H1 (cell line): Measurements from ENCODE around the gene EML4. TPM values are rescaled to one million over a fixed set of nuclear protein-coding genes. Genes with fewer than 3 reads are reported as not detected.

Source experiments
- CTCF ChIA-PET: fragments of 300-600 bp; sonication (Branson Sonifier 250); formaldehyde crosslinking; loops from one replicate; lab custom pipeline; 2021; ENCODE audit not compliant: partially characterized antibody; lab: Charles Lee
- POLR2A ChIA-PET: fragments of 300-600 bp; sonication (Branson Sonifier 250); formaldehyde crosslinking; loops from one replicate; lab custom pipeline; 2021; ENCODE audit warnings: inconsistent platforms; ENCODE audit not compliant: partially characterized antibody; lab: Charles Lee
- DNase-seq, 2 experiments: peaks; one replicate each; pipeline versions ENCODE4 v3.0.0 to v3.0.0-alpha.2; 2010 to 2022; ENCODE audit warnings: low spot score in 2 of 2, low read depth in 1 of 2, mixed read lengths in 1 of 2
- FAIRE-seq: peaks from 2 replicates; lab custom pipeline; 2011; peaks lifted over from hg19 to GRCh38; lab: Jason Lieb, UNC
- H2AFZ ChIP-seq: 2 replicates; pipeline ENCODE4 v1.8.1; 2012; ENCODE audit warnings: low read length, inconsistent platforms
- H2AK5ac ChIP-seq: 2 replicates; pipeline ENCODE4 v1.6.1; 2013; ENCODE audit warnings: low read depth, low read length
- H2BK120ac ChIP-seq: replicated peaks from 2 replicates; pipeline ENCODE3; 2013; ENCODE audit warnings: low read depth, low read length, inconsistent platforms
- H2BK12ac ChIP-seq: 2 replicates; pipeline ENCODE4 v1.6.1; 2013; ENCODE audit warnings: low read depth, low read length
- H2BK15ac ChIP-seq: 2 replicates; pipeline ENCODE4 v1.6.1; 2013; ENCODE audit warnings: low read length
- H2BK20ac ChIP-seq: 2 replicates; pipeline ENCODE4 v1.6.1; 2013; ENCODE audit warnings: low read length
- H2BK5ac ChIP-seq: 2 replicates; pipeline ENCODE4 v1.6.1; 2013; ENCODE audit warnings: low read depth, low read length
- H3K14ac ChIP-seq: 2 replicates; pipeline ENCODE4 v1.6.1; 2013; ENCODE audit warnings: inconsistent platforms; ENCODE audit not compliant: insufficient read length
- H3K18ac ChIP-seq: 2 replicates; pipeline ENCODE4 v1.6.1; 2013; ENCODE audit warnings: low read length; ENCODE audit errors: extremely low read depth
- H3K23ac ChIP-seq: 2 replicates; pipeline ENCODE4 v1.6.1; 2013; ENCODE audit warnings: inconsistent platforms; ENCODE audit not compliant: insufficient read length
- H3K23me2 ChIP-seq: 2 replicates; pipeline ENCODE4 v1.6.1; 2013; ENCODE audit warnings: low read depth, low read length
- H3K27ac ChIP-seq: 2 replicates; pipeline ENCODE4 v1.6.1; 2011; ENCODE audit warnings: low read depth, low read length, inconsistent platforms
- H3K27me3 ChIP-seq, 4 experiments: replicated peaks in 1 of 4; 1 replicate in 1 of 4; 2 replicates in 3 of 4; pipeline versions ENCODE4 v1.6.1 to v1.8.1; 2011 to 2013; ENCODE audit warnings: low read length in 3 of 4, mild to moderate bottlenecking in 3 of 4, inconsistent platforms in 2 of 4, mixed read lengths in 2 of 4, moderate library complexity in 1 of 4; ENCODE audit not compliant: control insufficient read depth in 3 of 4, insufficient read depth in 3 of 4; ENCODE audit errors: extremely low read depth in 1 of 4
- H3K36me3 ChIP-seq, 4 experiments: 2 replicates each; pipeline versions ENCODE4 v1.6.1 to v1.8.1; 2011 to 2013; ENCODE audit warnings: mild to moderate bottlenecking in 4 of 4, low read length in 3 of 4, moderate library complexity in 2 of 4, control low read depth in 1 of 4, inconsistent platforms in 1 of 4; ENCODE audit not compliant: insufficient read depth in 4 of 4, control insufficient read depth in 2 of 4
- H3K4ac ChIP-seq: replicated peaks from 2 replicates; pipeline ENCODE3; 2013; ENCODE audit warnings: low read length, low read depth, mixed read lengths, inconsistent platforms; ENCODE audit not compliant: insufficient read length
- H3K4me1 ChIP-seq, 4 experiments: replicated peaks in 1 of 4; 1 replicate in 1 of 4; 2 replicates in 3 of 4; pipeline versions ENCODE4 v1.6.1 to v1.8.1; 2011 to 2013; ENCODE audit warnings: low read length in 3 of 4, inconsistent platforms in 2 of 4, mixed read lengths in 1 of 4; ENCODE audit not compliant: insufficient read depth in 4 of 4, control insufficient read depth in 3 of 4
- H3K4me2 ChIP-seq, 2 experiments: 2 replicates each; pipeline versions ENCODE4 v1.6.1 to v1.8.1; 2011 to 2013; ENCODE audit warnings: low read depth in 2 of 2, low read length in 2 of 2, control low read depth in 1 of 2, inconsistent platforms in 1 of 2, mild to moderate bottlenecking in 1 of 2; ENCODE audit not compliant: insufficient read depth in 1 of 2
- H3K4me3 ChIP-seq, 4 experiments: fragments of 200-600, 300-600 bp in 1 of 4; sonication (generic), shearing (Covaris generic), sonication (Bioruptor Twin) in 1 of 4; 2 replicates each; pipeline versions ENCODE4 v1.5.1 to v1.8.1; 2011 to 2016; ENCODE audit warnings: low read length in 4 of 4, low read depth in 3 of 4, control low read depth in 2 of 4, inconsistent platforms in 2 of 4, mild to moderate bottlenecking in 2 of 4, mixed read lengths in 1 of 4, moderate library complexity in 1 of 4; ENCODE audit not compliant: insufficient read depth in 2 of 4; ENCODE audit errors: extremely low read depth in 1 of 4
- H3K56ac ChIP-seq: replicated peaks from 2 replicates; pipeline ENCODE3; 2013; ENCODE audit warnings: low read depth, mild to moderate bottlenecking, mixed read lengths, low read length, inconsistent platforms; ENCODE audit not compliant: insufficient read length
- H3K79me1 ChIP-seq: 2 replicates; pipeline ENCODE4 v1.6.1; 2013; ENCODE audit warnings: low read depth, low read length, control low read depth
- H3K79me2 ChIP-seq, 2 experiments: 2 replicates each; pipeline versions ENCODE4 v1.6.1 to v1.8.1; 2012 to 2013; ENCODE audit warnings: low read length in 2 of 2, mild to moderate bottlenecking in 2 of 2, inconsistent platforms in 1 of 2; ENCODE audit not compliant: insufficient read depth in 2 of 2, control insufficient read depth in 1 of 2
- H3K9ac ChIP-seq, 4 experiments: replicated peaks in 1 of 4; 1 replicate in 1 of 4; 2 replicates in 3 of 4; pipeline versions ENCODE4 v1.6.1 to v1.8.1; 2011 to 2013; ENCODE audit warnings: low read depth in 3 of 4, low read length in 3 of 4, control low read depth in 2 of 4, mild to moderate bottlenecking in 2 of 4, moderate library complexity in 2 of 4, inconsistent platforms in 1 of 4; ENCODE audit errors: extremely low read depth in 1 of 4
- H3K9me3 ChIP-seq, 2 experiments: 2 replicates each; pipeline versions ENCODE4 v1.6.1 to v1.8.1; 2012 to 2013; ENCODE audit warnings: mild to moderate bottlenecking in 2 of 2, moderate library complexity in 2 of 2, control low read depth in 1 of 2, inconsistent platforms in 1 of 2, low read depth in 1 of 2, low read length in 1 of 2, mixed read lengths in 1 of 2; ENCODE audit not compliant: insufficient read depth in 2 of 2
- H4K20me1 ChIP-seq, 2 experiments: replicated peaks in 1 of 2; 2 replicates each; pipeline versions ENCODE3 to v1.8.1; 2011 to 2013; ENCODE audit warnings: inconsistent platforms in 2 of 2, low read length in 2 of 2, mild to moderate bottlenecking in 1 of 2; ENCODE audit not compliant: insufficient read depth in 2 of 2, control insufficient read depth in 1 of 2
- H4K5ac ChIP-seq: 2 replicates; pipeline ENCODE4 v1.6.1; 2013; ENCODE audit warnings: low read length, low read depth, mixed read lengths, inconsistent platforms; ENCODE audit not compliant: insufficient read length
- H4K8ac ChIP-seq: 2 replicates; pipeline ENCODE4 v1.8.0; 2013; ENCODE audit warnings: mild to moderate bottlenecking, moderate library complexity, low read length, inconsistent platforms; ENCODE audit not compliant: insufficient read depth; ENCODE audit errors: extremely low read depth
- H4K91ac ChIP-seq: replicated peaks from 2 replicates; pipeline ENCODE3; 2013; ENCODE audit warnings: low read length, mixed read lengths, inconsistent platforms; ENCODE audit not compliant: insufficient read length
- BACH1 ChIP-seq: IDR thresholded peaks from 2 replicates; pipeline ENCODE4 v1.6.1; 2012; ENCODE audit warnings: low read length, improper control_type of control experiment
- CBX8 ChIP-seq: fragments of 300-800, 300-1000 bp; sonication (generic); IDR thresholded peaks from 2 replicates; pipeline ENCODE4 v1.7.1; 2016; ENCODE audit warnings: low read depth, low read length, borderline replicate concordance
- CEBPB ChIP-seq: IDR thresholded peaks from 2 replicates; pipeline ENCODE4 v1.6.1; 2012; ENCODE audit warnings: low read depth, low read length
- CHD2 ChIP-seq: IDR thresholded peaks from 2 replicates; pipeline ENCODE4 v1.6.1; 2012; ENCODE audit warnings: low read length, improper control_type of control experiment
- EGR1 ChIP-seq: IDR thresholded peaks from 2 replicates; pipeline ENCODE4 v1.6.1; 2011; ENCODE audit warnings: low read depth, low read length, borderline replicate concordance
- EP300 ChIP-seq, 2 experiments: IDR thresholded peaks; 1 replicate in 1 of 2; 2 replicates in 1 of 2; pipeline ENCODE4 v1.6.1; 2011 to 2012; ENCODE audit warnings: low read depth in 2 of 2, low read length in 2 of 2, mild to moderate bottlenecking in 2 of 2, borderline replicate concordance in 1 of 2, inconsistent platforms in 1 of 2, moderate library complexity in 1 of 2
- EZH2 ChIP-seq: fragments of 200-600 bp; sonication (generic); IDR thresholded peaks from 2 replicates; pipeline ENCODE4 v1.7.1; 2012; ENCODE audit warnings: low read depth, mild to moderate bottlenecking, moderate library complexity, low read length, inconsistent platforms; ENCODE audit not compliant: severe bottlenecking
- HDAC2 ChIP-seq, 2 experiments: fragments of 300-600 bp in 1 of 2; sonication (generic) in 1 of 2; IDR thresholded peaks; 2 replicates each; pipeline ENCODE4 v1.6.1; 2011 to 2012; ENCODE audit warnings: low read depth in 2 of 2, low read length in 2 of 2, mild to moderate bottlenecking in 2 of 2, moderate library complexity in 2 of 2, borderline replicate concordance in 1 of 2, inconsistent platforms in 1 of 2
- POLR2A ChIP-seq, 2 experiments: IDR thresholded peaks; 1 replicate in 1 of 2; 2 replicates in 1 of 2; pipeline ENCODE4 v1.6.1; 2011; ENCODE audit warnings: low read depth in 2 of 2, low read length in 2 of 2, mild to moderate bottlenecking in 2 of 2; ENCODE audit errors: control extremely low read depth in 1 of 2
- RBBP5 ChIP-seq: IDR thresholded peaks from 2 replicates; pipeline ENCODE4 v1.7.1; 2012; ENCODE audit warnings: low read depth, mild to moderate bottlenecking, inconsistent platforms, low read length, moderate library complexity, borderline replicate concordance
- RXRA ChIP-seq: IDR thresholded peaks from 2 replicates; pipeline ENCODE4 v1.6.1; 2011; ENCODE audit warnings: low read depth, mild to moderate bottlenecking, low read length, moderate library complexity; ENCODE audit not compliant: insufficient read depth
- SIN3A ChIP-seq, 2 experiments: IDR thresholded peaks in 1 of 2; conservative IDR thresholded peaks in 1 of 2; 2 replicates each; pipeline ENCODE4 v1.6.1; 2011 to 2012; ENCODE audit warnings: low read length in 2 of 2, improper control_type of control experiment in 1 of 2, low read depth in 1 of 2, mild to moderate bottlenecking in 1 of 2
- SIRT6 ChIP-seq: IDR thresholded peaks from one replicate; pipeline ENCODE4 v1.7.1; 2012; ENCODE audit warnings: low read length, inconsistent platforms
- SP1 ChIP-seq: IDR thresholded peaks from 2 replicates; pipeline ENCODE4 v1.6.1; 2011; ENCODE audit warnings: low read depth, low read length
- TEAD4 ChIP-seq: IDR thresholded peaks from 2 replicates; pipeline ENCODE4 v1.6.1; 2012; ENCODE audit warnings: low read depth, low read length, inconsistent platforms, mixed read lengths
- WGBS, 2 experiments: shearing (Covaris generic) in 1 of 2; methylation state at CpG; one replicate each; pipeline versions ENCODE4 v1.1.6 to v1.1.7; 2013 to 2015; ENCODE audit warnings: low lambda C conversion rate in 2 of 2, mixed read lengths in 2 of 2, inconsistent platforms in 1 of 2, low coverage in 1 of 2, missing lambda C conversion rate in 1 of 2; ENCODE audit not compliant: insufficient replicate concordance in 2 of 2, insufficient coverage in 1 of 2, insufficient read length in 1 of 2; ENCODE audit errors: extremely low coverage in 1 of 2, missing lambda C conversion rate in 1 of 2; 5-methylcytosine and 5-hydroxymethylcytosine counted together
- polyA plus RNA-seq, 7 experiments: library from polyadenylated mRNA; depleted of rRNA in 3 of 7; stranded (reverse) in 5 of 7; unstranded in 2 of 7; fragments of >200 nt in 5 of 7; fragments of 200-250 nt in 2 of 7; gene quantifications; 1 replicate in 5 of 7; 2 replicates in 1 of 7; 4 replicates in 1 of 7; pipeline versions ENCODE4 v1.2.1 to v1.2.3, GENCODE V29; 2011 to 2013; ENCODE audit warnings: missing spikeins in 2 of 7, mixed read lengths in 2 of 7
- total RNA-seq: library from RNA; stranded (reverse); fragmentation: NEBNext Ultra II Directional; extraction: Animal tissue kit (Norgen Biotek cat#: 25700); gene quantifications from 2 replicates; pipeline ENCODE4 v1.2.1, GENCODE V29; 2021

Gene EML4
- total and polyA plus RNA-seq, 2 of the 8 experiments (the other 6 are each of a cell fraction or from before 2014, with no cell fraction given) = 50.1 to 104 TPM

DNA sequence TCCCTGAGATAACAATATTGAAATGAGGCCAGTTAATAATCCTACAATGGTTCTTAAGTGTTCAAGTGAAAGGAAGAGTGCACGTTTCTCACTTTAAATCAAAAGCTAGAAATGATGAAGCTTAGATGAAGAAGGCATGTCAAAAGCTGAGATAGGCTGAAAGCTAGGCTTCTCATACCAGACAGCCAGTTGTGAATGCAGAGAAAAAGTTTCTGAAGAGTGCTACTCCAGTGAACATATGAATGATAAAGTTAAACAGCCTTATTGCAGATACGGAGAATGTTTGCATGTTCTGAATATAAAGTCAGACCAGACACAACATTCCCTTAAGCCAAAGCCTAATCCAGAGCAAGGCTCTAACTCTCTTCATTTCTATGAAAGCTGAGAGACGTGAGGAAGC is 51.4 kb downstream of the EML4 start:
- no peak overlapping the region for H4K5ac ChIP-seq
- H3K27ac ChIP-seq = no peak overlapping the region
- H2BK20ac ChIP-seq = no peak overlapping the region
- ChIA-PET CTCF (interaction anchor here (1.1 to 3.6 kb wide), 3 partner anchors 22 to 125 kb away, joined by 3 to 12 read pairs (median 5); no protein-coding TSS in a partner anchor), POLR2A (interaction anchor here (0.5 kb wide), 1 partner anchor 316 kb away, joined by 3 read pairs; no protein-coding TSS in a partner anchor)
- no peak overlapping the region for H2BK15ac ChIP-seq
- H3K56ac ChIP-seq = no peak overlapping the region
- no peaks in the 10 kb centered on the region for H3K36me3 ChIP-seq
- 90% methylated on average over 3 of the region's 3 CpGs; no CpG with 5 or more reads in 1 of the 2 experiments for WGBS, 2 experiments
- peaks cover 0 to 85% of the 10 kb centered on the region in 2 experiments; a peak in 3 of 4 replicates for H3K79me2 ChIP-seq
- H3K23ac ChIP-seq = no peak overlapping the region
- FAIRE-seq = no peak
- no peak overlapping the region for H2BK12ac ChIP-seq
- H3K18ac ChIP-seq = no peak overlapping the region
- no peak overlapping the region for H4K8ac ChIP-seq
- H3K14ac ChIP-seq = no peak overlapping the region
- no peak overlapping the region for H2AK5ac ChIP-seq
- H3K4me2 ChIP-seq = no peak overlapping the region
- no peak overlapping the region for H2BK5ac ChIP-seq
- no peak overlapping the region for H2AFZ ChIP-seq
- H4K91ac ChIP-seq = no peak overlapping the region
- no peak overlapping the region for H3K4ac ChIP-seq
- H2BK120ac ChIP-seq = no peak overlapping the region
- no peaks in the 10 kb centered on the region for H3K23me2 ChIP-seq
- no peak overlapping the region for H3K4me3 ChIP-seq
- H3K4me1 ChIP-seq = no peaks in the 10 kb centered on the region
- no peak overlapping the region for H3K9ac ChIP-seq
- H4K20me1 ChIP-seq = peaks cover 3 to 8% of the 10 kb centered on the region in 2 experiments
- H3K79me1 ChIP-seq = peaks cover 2% of the 10 kb centered on the region; the same call in 1 of the 2 replicates
- no peak for DNase-seq
- H3K27me3 ChIP-seq = no peaks in the 10 kb centered on the region
- H3K9me3 ChIP-seq = no peaks in the 10 kb centered on the region
- TF ChIP-seq TEAD4 = no peak
- no peak for TF ChIP-seq EZH2
- TF ChIP-seq SIN3A (conservative IDR thresholded peaks at IDR 0.05 in 1 of 2, IDR thresholded peaks at IDR 0.05 in 1 of 2; ENCODE audit: low read depth in 1 of 2, low read length in 2 of 2) = no peak
- no peak for TF ChIP-seq POLR2A (IDR thresholded peaks at IDR 0.05; ENCODE audit: control extremely low read depth in 1 of 2, low read depth in 2 of 2, low read length in 2 of 2)
- TF ChIP-seq CHD2 = no peak
- TF ChIP-seq EGR1 = no peak
- no peak for TF ChIP-seq CEBPB
- no peak for TF ChIP-seq RXRA
- no peak for TF ChIP-seq SIRT6
- no peak for TF ChIP-seq RBBP5
- TF ChIP-seq BACH1 = no peak
- no peak for TF ChIP-seq CBX8
- TF ChIP-seq HDAC2 (IDR thresholded peaks at IDR 0.05; ENCODE audit: borderline replicate concordance in 1 of 2, low read depth in 2 of 2, low read length in 2 of 2) = no peak
- no peak for TF ChIP-seq EP300 (IDR thresholded peaks at IDR 0.05; ENCODE audit: borderline replicate concordance in 1 of 2, low read depth in 2 of 2, low read length in 2 of 2)
- no peak for TF ChIP-seq SP1
